Upper lobe of left lung (tissue), 4 donors: ENCODE measurements around the gene CNN2.

Experiments
- CTCF ChIP-seq, 6 experiments: fragments of 450-650 bp in 4 of 6; fragments of 200-600 bp in 2 of 6; sonication (generic) in 2 of 6; IDR thresholded peaks; one replicate each; pipeline ENCODE4 v1.5.1; 2016 to 2019; ENCODE audit warnings: antibody characterized with exemption in 6 of 6
- POLR2A ChIP-seq, 4 donors: fragments of 450-650 bp; IDR thresholded peaks; one replicate each; pipeline ENCODE4 v1.5.1; 2016 to 2017; ENCODE audit warnings: antibody characterized with exemption in 4 of 4, mild to moderate bottlenecking in 2 of 4

DNA sequence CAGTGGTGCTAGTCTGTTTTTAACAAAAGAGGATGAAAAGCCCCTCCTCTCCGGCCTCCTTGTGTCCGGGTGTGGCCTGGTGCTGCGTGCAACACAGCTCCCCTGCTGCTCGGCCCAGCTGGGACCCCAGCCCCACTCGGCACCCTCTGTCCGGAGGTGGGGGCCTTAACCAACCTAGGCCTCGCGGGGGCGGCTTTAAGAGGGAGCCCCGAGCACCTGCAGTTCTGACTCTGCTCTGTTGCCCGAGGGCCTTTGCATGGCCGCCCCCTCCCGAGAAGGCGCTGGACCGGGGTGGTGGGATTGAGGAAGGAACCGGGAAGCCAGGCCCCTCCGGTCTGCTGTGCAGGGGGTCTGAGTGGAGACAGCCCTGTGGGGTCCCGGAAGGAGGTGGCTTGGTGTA, 31.9 kb upstream of the CNN2 start:
- TF ChIP-seq CTCF (IDR thresholded peaks at IDR 0.05), result no peak
- TF ChIP-seq POLR2A (IDR thresholded peaks at IDR 0.05), result no peak
